H1 (cell line): Measurements from ENCODE around the gene NABP1. TPM values are rescaled to one million over a fixed set of nuclear protein-coding genes. Genes with fewer than 3 reads are reported as not detected.

Experiments
- CTCF ChIA-PET: fragments of 300-600 bp; sonication (Branson Sonifier 250); formaldehyde crosslinking; loops from one replicate; lab custom pipeline; 2021; ENCODE audit not compliant: partially characterized antibody; lab: Charles Lee
- POLR2A ChIA-PET: fragments of 300-600 bp; sonication (Branson Sonifier 250); formaldehyde crosslinking; loops from one replicate; lab custom pipeline; 2021; ENCODE audit warnings: inconsistent platforms; ENCODE audit not compliant: partially characterized antibody; lab: Charles Lee
- DNase-seq, 2 experiments: peaks; one replicate each; pipeline versions ENCODE4 v3.0.0 to v3.0.0-alpha.2; 2010 to 2022; ENCODE audit warnings: low spot score in 2 of 2, low read depth in 1 of 2, mixed read lengths in 1 of 2
- FAIRE-seq: peaks from 2 replicates; lab custom pipeline; 2011; peaks lifted over from hg19 to GRCh38; lab: Jason Lieb, UNC
- H2AFZ ChIP-seq: 2 replicates; pipeline ENCODE4 v1.8.1; 2012; ENCODE audit warnings: low read length, inconsistent platforms
- H2AK5ac ChIP-seq: 2 replicates; pipeline ENCODE4 v1.6.1; 2013; ENCODE audit warnings: low read depth, low read length
- H2BK120ac ChIP-seq: replicated peaks from 2 replicates; pipeline ENCODE3; 2013; ENCODE audit warnings: low read depth, low read length, inconsistent platforms
- H2BK12ac ChIP-seq: 2 replicates; pipeline ENCODE4 v1.6.1; 2013; ENCODE audit warnings: low read depth, low read length
- H2BK15ac ChIP-seq: 2 replicates; pipeline ENCODE4 v1.6.1; 2013; ENCODE audit warnings: low read length
- H2BK20ac ChIP-seq: 2 replicates; pipeline ENCODE4 v1.6.1; 2013; ENCODE audit warnings: low read length
- H2BK5ac ChIP-seq: 2 replicates; pipeline ENCODE4 v1.6.1; 2013; ENCODE audit warnings: low read depth, low read length
- H3K14ac ChIP-seq: 2 replicates; pipeline ENCODE4 v1.6.1; 2013; ENCODE audit warnings: inconsistent platforms; ENCODE audit not compliant: insufficient read length
- H3K18ac ChIP-seq: 2 replicates; pipeline ENCODE4 v1.6.1; 2013; ENCODE audit warnings: low read length; ENCODE audit errors: extremely low read depth
- H3K23ac ChIP-seq: 2 replicates; pipeline ENCODE4 v1.6.1; 2013; ENCODE audit warnings: inconsistent platforms; ENCODE audit not compliant: insufficient read length
- H3K23me2 ChIP-seq: 2 replicates; pipeline ENCODE4 v1.6.1; 2013; ENCODE audit warnings: low read depth, low read length
- H3K27ac ChIP-seq: 2 replicates; pipeline ENCODE4 v1.6.1; 2011; ENCODE audit warnings: low read depth, low read length, inconsistent platforms
- H3K27me3 ChIP-seq, 4 experiments: replicated peaks in 1 of 4; 1 replicate in 1 of 4; 2 replicates in 3 of 4; pipeline versions ENCODE4 v1.6.1 to v1.8.1; 2011 to 2013; ENCODE audit warnings: low read length in 3 of 4, mild to moderate bottlenecking in 3 of 4, inconsistent platforms in 2 of 4, mixed read lengths in 2 of 4, moderate library complexity in 1 of 4; ENCODE audit not compliant: control insufficient read depth in 3 of 4, insufficient read depth in 3 of 4; ENCODE audit errors: extremely low read depth in 1 of 4
- H3K36me3 ChIP-seq, 4 experiments: 2 replicates each; pipeline versions ENCODE4 v1.6.1 to v1.8.1; 2011 to 2013; ENCODE audit warnings: mild to moderate bottlenecking in 4 of 4, low read length in 3 of 4, moderate library complexity in 2 of 4, control low read depth in 1 of 4, inconsistent platforms in 1 of 4; ENCODE audit not compliant: insufficient read depth in 4 of 4, control insufficient read depth in 2 of 4
- H3K4ac ChIP-seq: replicated peaks from 2 replicates; pipeline ENCODE3; 2013; ENCODE audit warnings: low read length, low read depth, mixed read lengths, inconsistent platforms; ENCODE audit not compliant: insufficient read length
- H3K4me1 ChIP-seq, 4 experiments: replicated peaks in 1 of 4; 1 replicate in 1 of 4; 2 replicates in 3 of 4; pipeline versions ENCODE4 v1.6.1 to v1.8.1; 2011 to 2013; ENCODE audit warnings: low read length in 3 of 4, inconsistent platforms in 2 of 4, mixed read lengths in 1 of 4; ENCODE audit not compliant: insufficient read depth in 4 of 4, control insufficient read depth in 3 of 4
- H3K4me2 ChIP-seq, 2 experiments: 2 replicates each; pipeline versions ENCODE4 v1.6.1 to v1.8.1; 2011 to 2013; ENCODE audit warnings: low read depth in 2 of 2, low read length in 2 of 2, control low read depth in 1 of 2, inconsistent platforms in 1 of 2, mild to moderate bottlenecking in 1 of 2; ENCODE audit not compliant: insufficient read depth in 1 of 2
- H3K4me3 ChIP-seq, 4 experiments: fragments of 200-600, 300-600 bp in 1 of 4; sonication (generic), shearing (Covaris generic), sonication (Bioruptor Twin) in 1 of 4; 2 replicates each; pipeline versions ENCODE4 v1.5.1 to v1.8.1; 2011 to 2016; ENCODE audit warnings: low read length in 4 of 4, low read depth in 3 of 4, control low read depth in 2 of 4, inconsistent platforms in 2 of 4, mild to moderate bottlenecking in 2 of 4, mixed read lengths in 1 of 4, moderate library complexity in 1 of 4; ENCODE audit not compliant: insufficient read depth in 2 of 4; ENCODE audit errors: extremely low read depth in 1 of 4
- H3K56ac ChIP-seq: replicated peaks from 2 replicates; pipeline ENCODE3; 2013; ENCODE audit warnings: low read depth, mild to moderate bottlenecking, mixed read lengths, low read length, inconsistent platforms; ENCODE audit not compliant: insufficient read length
- H3K79me1 ChIP-seq: 2 replicates; pipeline ENCODE4 v1.6.1; 2013; ENCODE audit warnings: low read depth, low read length, control low read depth
- H3K79me2 ChIP-seq, 2 experiments: 2 replicates each; pipeline versions ENCODE4 v1.6.1 to v1.8.1; 2012 to 2013; ENCODE audit warnings: low read length in 2 of 2, mild to moderate bottlenecking in 2 of 2, inconsistent platforms in 1 of 2; ENCODE audit not compliant: insufficient read depth in 2 of 2, control insufficient read depth in 1 of 2
- H3K9ac ChIP-seq, 4 experiments: replicated peaks in 1 of 4; 1 replicate in 1 of 4; 2 replicates in 3 of 4; pipeline versions ENCODE4 v1.6.1 to v1.8.1; 2011 to 2013; ENCODE audit warnings: low read depth in 3 of 4, low read length in 3 of 4, control low read depth in 2 of 4, mild to moderate bottlenecking in 2 of 4, moderate library complexity in 2 of 4, inconsistent platforms in 1 of 4; ENCODE audit errors: extremely low read depth in 1 of 4
- H3K9me3 ChIP-seq, 2 experiments: 2 replicates each; pipeline versions ENCODE4 v1.6.1 to v1.8.1; 2012 to 2013; ENCODE audit warnings: mild to moderate bottlenecking in 2 of 2, moderate library complexity in 2 of 2, control low read depth in 1 of 2, inconsistent platforms in 1 of 2, low read depth in 1 of 2, low read length in 1 of 2, mixed read lengths in 1 of 2; ENCODE audit not compliant: insufficient read depth in 2 of 2
- H4K20me1 ChIP-seq, 2 experiments: replicated peaks in 1 of 2; 2 replicates each; pipeline versions ENCODE3 to v1.8.1; 2011 to 2013; ENCODE audit warnings: inconsistent platforms in 2 of 2, low read length in 2 of 2, mild to moderate bottlenecking in 1 of 2; ENCODE audit not compliant: insufficient read depth in 2 of 2, control insufficient read depth in 1 of 2
- H4K5ac ChIP-seq: 2 replicates; pipeline ENCODE4 v1.6.1; 2013; ENCODE audit warnings: low read length, low read depth, mixed read lengths, inconsistent platforms; ENCODE audit not compliant: insufficient read length
- H4K8ac ChIP-seq: 2 replicates; pipeline ENCODE4 v1.8.0; 2013; ENCODE audit warnings: mild to moderate bottlenecking, moderate library complexity, low read length, inconsistent platforms; ENCODE audit not compliant: insufficient read depth; ENCODE audit errors: extremely low read depth
- H4K91ac ChIP-seq: replicated peaks from 2 replicates; pipeline ENCODE3; 2013; ENCODE audit warnings: low read length, mixed read lengths, inconsistent platforms; ENCODE audit not compliant: insufficient read length
- HDAC6 ChIP-seq: IDR thresholded peaks from one replicate; pipeline ENCODE4 v1.7.1; 2012; ENCODE audit warnings: low read depth, mild to moderate bottlenecking, inconsistent platforms, low read length, moderate library complexity
- MAFK ChIP-seq: IDR thresholded peaks from 2 replicates; pipeline ENCODE4 v1.6.1; 2012; ENCODE audit warnings: low read depth, mild to moderate bottlenecking, improper control_type of control experiment, low read length
- WGBS, 2 experiments: shearing (Covaris generic) in 1 of 2; methylation state at CpG; one replicate each; pipeline versions ENCODE4 v1.1.6 to v1.1.7; 2013 to 2015; ENCODE audit warnings: low lambda C conversion rate in 2 of 2, mixed read lengths in 2 of 2, inconsistent platforms in 1 of 2, low coverage in 1 of 2, missing lambda C conversion rate in 1 of 2; ENCODE audit not compliant: insufficient replicate concordance in 2 of 2, insufficient coverage in 1 of 2, insufficient read length in 1 of 2; ENCODE audit errors: extremely low coverage in 1 of 2, missing lambda C conversion rate in 1 of 2; 5-methylcytosine and 5-hydroxymethylcytosine counted together
- polyA plus RNA-seq, 7 experiments: library from polyadenylated mRNA; depleted of rRNA in 3 of 7; stranded (reverse) in 5 of 7; unstranded in 2 of 7; fragments of >200 nt in 5 of 7; fragments of 200-250 nt in 2 of 7; gene quantifications; 1 replicate in 5 of 7; 2 replicates in 1 of 7; 4 replicates in 1 of 7; pipeline versions ENCODE4 v1.2.1 to v1.2.3, GENCODE V29; 2011 to 2013; ENCODE audit warnings: missing spikeins in 2 of 7, mixed read lengths in 2 of 7
- total RNA-seq: library from RNA; stranded (reverse); fragmentation: NEBNext Ultra II Directional; extraction: Animal tissue kit (Norgen Biotek cat#: 25700); gene quantifications from 2 replicates; pipeline ENCODE4 v1.2.1, GENCODE V29; 2021

NABP1 gene
- total and polyA plus RNA-seq, 2 of the 8 experiments (the other 6 are each of a cell fraction or from before 2014, with no cell fraction given): 0.63 to 4.8 TPM

DNA sequence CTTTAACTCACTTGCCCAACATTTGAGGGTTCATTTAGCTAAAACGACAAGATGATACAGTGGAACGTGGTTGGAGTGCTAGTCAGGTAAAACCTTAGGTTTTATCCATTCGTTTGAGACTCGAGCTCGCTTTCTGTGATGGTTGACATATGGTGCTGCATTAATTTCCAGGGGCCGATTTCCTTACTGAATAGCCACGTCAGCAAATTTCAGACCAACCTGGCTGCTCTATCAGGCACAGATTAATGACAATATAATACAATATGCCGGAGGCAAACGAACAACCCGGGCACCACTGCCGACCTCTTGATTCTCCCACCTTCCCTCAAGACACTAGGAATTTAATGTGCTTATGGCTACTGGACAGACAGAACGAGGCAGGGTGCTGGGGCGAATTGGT is 42.0 kb downstream of the NABP1 start:
- no peak overlapping the region for H3K4me2 ChIP-seq
- FAIRE-seq (no peak), DNase-seq (no peak)
- no peak overlapping the region for H4K5ac ChIP-seq
- TF ChIP-seq MAFK (peak; percentile 54; the same call in 1 of the 2 replicates), HDAC6 (no peak)
- H3K4me1 ChIP-seq: peaks cover 0 to 5% (median 2%) of the 10 kb centered on the region in 4 experiments; a peak in 2 of 7 replicates
- no peak overlapping the region for H2AK5ac ChIP-seq
- 91% methylated on average over 13 of the region's 13 CpGs; no CpG with 5 or more reads in 1 of the 2 experiments for WGBS, 2 experiments
- H3K27me3 ChIP-seq: no peaks in the 10 kb centered on the region
- no peak overlapping the region for H4K8ac ChIP-seq
- H3K9me3 ChIP-seq: no peaks in the 10 kb centered on the region
- no peak overlapping the region for H2BK20ac ChIP-seq
- H4K20me1 ChIP-seq: no peaks in the 10 kb centered on the region
- no peak overlapping the region for H3K9ac ChIP-seq
- 0 out of 2 replicates have a peak overlapping the region, but pooled peaks have one; percentile 57 for H2AFZ ChIP-seq
- H3K18ac ChIP-seq: no peak overlapping the region
- H4K91ac ChIP-seq: no peak overlapping the region
- H3K4ac ChIP-seq: no peak overlapping the region
- no peak overlapping the region for H2BK5ac ChIP-seq
- no peak overlapping the region for H3K14ac ChIP-seq
- POLR2A ChIA-PET: no interaction called here
- no peak overlapping the region for H3K23ac ChIP-seq
- H3K56ac ChIP-seq: no peak overlapping the region
- CTCF ChIA-PET: interaction anchor here (0.7 to 1.4 kb wide), 3 partner anchors 8 to 23 kb away, joined by 3 to 6 read pairs (median 3); no protein-coding TSS in a partner anchor
- no peak overlapping the region for H3K27ac ChIP-seq
- no peak overlapping the region for H2BK15ac ChIP-seq
- no peak overlapping the region for H2BK12ac ChIP-seq
- no peaks in the 10 kb centered on the region for H3K36me3 ChIP-seq
- H3K23me2 ChIP-seq: no peaks in the 10 kb centered on the region; the same call in 1 of the 2 replicates
- no peak overlapping the region for H2BK120ac ChIP-seq
- no peak overlapping the region for H3K4me3 ChIP-seq
- H3K79me1 ChIP-seq: no peaks in the 10 kb centered on the region
- no peaks in the 10 kb centered on the region for H3K79me2 ChIP-seq
